Vagina (tissue), 2 donors: ENCODE results near the gene CD248. TPM values are rescaled to one million over a fixed set of nuclear protein-coding genes. Genes with fewer than 3 reads are reported as not detected.

ENCODE experiments used
- DNase-seq, 2 donors: peaks; one replicate each; pipeline ENCODE4 v3.0.0-alpha.2; 2017; ENCODE audit errors: extremely low spot score in 2 of 2
- H3K27ac ChIP-seq: fragments of 200-600 bp; sonication (generic); one replicate; pipeline ENCODE4 v1.5.1; 2019
- H3K27me3 ChIP-seq: fragments of 200-600 bp; sonication (generic); one replicate; pipeline ENCODE4 v1.5.1; 2019
- H3K36me3 ChIP-seq, 2 donors: fragments of 200-600 bp; sonication (generic); one replicate each; pipeline ENCODE4 v1.5.1; 2017 to 2019
- H3K4me1 ChIP-seq: fragments of 200-600 bp; sonication (generic); one replicate; pipeline ENCODE4 v1.5.1; 2019
- H3K4me3 ChIP-seq, 2 donors: fragments of 200-600 bp; sonication (generic); 1 replicate in 1 of 2; 2 replicates in 1 of 2; pipeline ENCODE4 v1.5.1; 2016 to 2019
- H3K9me3 ChIP-seq: fragments of 200-600 bp; sonication (generic); one replicate; pipeline ENCODE4 v1.5.1; 2019
- POLR2A ChIP-seq, 2 donors: fragments of 450-650 bp; IDR thresholded peaks; one replicate each; pipeline ENCODE4 v1.6.1; 2017; ENCODE audit warnings: antibody characterized with exemption in 2 of 2, mild to moderate bottlenecking in 2 of 2, moderate library complexity in 2 of 2
- POLR2AphosphoS5 ChIP-seq, 2 donors: sonication (generic); formaldehyde crosslinking; IDR thresholded peaks; one replicate each; pipeline ENCODE4 v1.9.0; 2017; ENCODE audit warnings: antibody characterized with exemption in 2 of 2, mild to moderate bottlenecking in 2 of 2, low read depth in 1 of 2; ENCODE audit not compliant: insufficient read depth in 1 of 2
- intact Hi-C: fragments of 100-400 bp; cut with DNase I; formaldehyde crosslinking; loops from one replicate; pipeline ENCODE4 v1.15.1; 2023
- total RNA-seq: library from RNA; depleted of rRNA; stranded (reverse); fragments of >200 nt; gene quantifications from one replicate; pipeline ENCODE4 v1.2.3, GENCODE V29; 2016
- TF ChIP-seq, protein P1 (sequence below), 3 experiments: fragments of 450-650 bp in 2 of 3; fragments of 200-600 bp in 1 of 3; sonication (generic) in 1 of 3; IDR thresholded peaks; one replicate each; pipeline ENCODE4 v1.5.1; 2017 to 2019; ENCODE audit warnings: antibody characterized with exemption in 3 of 3, mild to moderate bottlenecking in 2 of 3, moderate library complexity in 2 of 3

CD248 gene
- total RNA-seq, 1 donor from 2014 or later: 45.2 TPM

DNA sequence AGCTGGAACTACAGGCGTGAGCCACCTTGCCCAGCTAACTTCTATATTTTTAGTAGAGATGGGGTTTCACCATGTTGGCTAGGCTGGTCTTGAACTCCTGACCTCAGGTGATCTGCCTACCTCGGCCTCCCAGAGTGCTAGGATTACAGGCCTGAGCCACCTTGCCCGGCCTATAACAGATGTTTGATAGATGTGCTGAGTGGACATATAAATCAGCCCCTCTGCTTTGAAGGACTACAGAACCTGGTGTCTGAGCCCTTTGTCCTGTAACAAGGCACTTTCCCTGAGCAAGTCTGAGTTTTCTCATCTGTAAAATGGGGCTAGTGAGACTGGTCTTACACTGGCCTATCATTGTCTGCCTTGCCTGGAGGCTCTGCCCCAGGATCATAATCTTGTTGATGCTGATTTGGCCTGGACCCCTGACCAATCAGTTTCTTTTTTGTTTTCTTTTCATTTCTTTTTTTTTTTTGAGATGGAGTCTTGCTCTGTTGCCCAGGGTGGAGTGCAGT lies 12.4 kb upstream of the CD248 start:
- H3K27me3 ChIP-seq: no peaks in the 10 kb centered on the region
- intact Hi-C loops: loop anchor here (2.0 to 5.0 kb wide), 2 partner anchors 16 to 58 kb away; no protein-coding TSS in a partner anchor
- peaks cover 0 to 12% of the 10 kb centered on the region in 2 donors for H3K36me3 ChIP-seq
- TF ChIP-seq POLR2AphosphoS5 (IDR thresholded peaks at IDR 0.05; ENCODE audit: insufficient read depth in 1 of 2, low read depth in 1 of 2) (no peak), POLR2A (IDR thresholded peaks at IDR 0.05) (no peak)
- TF ChIP-seq, protein P1, sequence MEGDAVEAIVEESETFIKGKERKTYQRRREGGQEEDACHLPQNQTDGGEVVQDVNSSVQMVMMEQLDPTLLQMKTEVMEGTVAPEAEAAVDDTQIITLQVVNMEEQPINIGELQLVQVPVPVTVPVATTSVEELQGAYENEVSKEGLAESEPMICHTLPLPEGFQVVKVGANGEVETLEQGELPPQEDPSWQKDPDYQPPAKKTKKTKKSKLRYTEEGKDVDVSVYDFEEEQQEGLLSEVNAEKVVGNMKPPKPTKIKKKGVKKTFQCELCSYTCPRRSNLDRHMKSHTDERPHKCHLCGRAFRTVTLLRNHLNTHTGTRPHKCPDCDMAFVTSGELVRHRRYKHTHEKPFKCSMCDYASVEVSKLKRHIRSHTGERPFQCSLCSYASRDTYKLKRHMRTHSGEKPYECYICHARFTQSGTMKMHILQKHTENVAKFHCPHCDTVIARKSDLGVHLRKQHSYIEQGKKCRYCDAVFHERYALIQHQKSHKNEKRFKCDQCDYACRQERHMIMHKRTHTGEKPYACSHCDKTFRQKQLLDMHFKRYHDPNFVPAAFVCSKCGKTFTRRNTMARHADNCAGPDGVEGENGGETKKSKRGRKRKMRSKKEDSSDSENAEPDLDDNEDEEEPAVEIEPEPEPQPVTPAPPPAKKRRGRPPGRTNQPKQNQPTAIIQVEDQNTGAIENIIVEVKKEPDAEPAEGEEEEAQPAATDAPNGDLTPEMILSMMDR (IDR thresholded peaks at IDR 0.05): no peak
- H3K4me3 ChIP-seq: no peak overlapping the region
- H3K4me1 ChIP-seq: peaks cover 47% of the 10 kb centered on the region
- DNase-seq: no peak
- H3K27ac ChIP-seq: no peak overlapping the region
- no peaks in the 10 kb centered on the region for H3K9me3 ChIP-seq

DNA sequence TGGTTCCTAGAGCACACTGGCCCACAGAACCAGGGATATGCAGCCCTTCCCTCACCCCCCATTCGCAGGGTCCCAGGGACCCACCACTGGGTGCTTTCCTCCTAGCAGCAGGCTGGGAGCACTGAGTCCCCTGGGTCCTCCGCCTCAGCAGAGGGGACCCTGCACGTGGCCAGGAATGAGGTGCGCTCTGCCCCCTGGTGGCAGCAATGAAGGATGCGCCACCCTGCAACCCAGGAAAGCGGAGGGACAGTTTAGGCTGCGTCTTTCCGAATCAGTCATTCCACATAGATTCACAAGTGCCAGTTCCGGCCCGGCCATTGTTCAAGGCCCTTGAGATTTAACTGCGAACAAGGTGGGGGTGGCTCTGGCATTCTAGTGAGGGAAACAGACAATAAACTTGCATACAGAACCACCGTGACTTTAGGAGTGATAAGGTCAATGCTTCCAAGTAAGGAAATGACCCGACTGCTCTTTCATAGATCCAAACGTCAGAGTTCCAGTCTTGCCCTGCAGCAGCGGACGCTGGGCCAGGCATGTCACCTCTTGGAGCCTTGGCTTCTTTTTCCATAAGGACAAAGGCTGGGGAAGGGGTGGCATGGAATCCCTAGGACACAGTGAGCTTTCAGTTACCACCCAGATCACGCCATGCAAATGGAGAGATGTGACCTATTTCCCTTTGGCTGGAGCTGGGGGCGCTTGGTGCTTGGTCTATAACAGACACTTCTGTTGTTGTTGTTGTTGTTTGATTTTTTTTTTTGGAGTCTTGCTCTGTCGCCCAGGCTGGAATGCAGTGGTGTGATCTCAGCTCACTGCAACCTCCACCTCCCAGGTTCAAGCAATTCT lies 11.7 kb upstream of the CD248 start:
- Histone ChIP-seq H3K9me3 (no peaks in the 10 kb centered on the region), H3K36me3 (peaks cover 0 to 6% of the 10 kb centered on the region in 2 donors), H3K4me1 (peaks cover 44% of the 10 kb centered on the region), H3K27ac (peak overlapping the region; percentile 93), H3K27me3 (no peaks in the 10 kb centered on the region), H3K4me3 (no peak overlapping the region)
- TF ChIP-seq POLR2A (IDR thresholded peaks at IDR 0.05) (no peak), POLR2AphosphoS5 (IDR thresholded peaks at IDR 0.05; ENCODE audit: insufficient read depth in 1 of 2, low read depth in 1 of 2) (peak; percentile 67 to 73)
- TF ChIP-seq, protein P1 (IDR thresholded peaks at IDR 0.05): peak; percentile 86 to 99 (median 98)
- no peak for DNase-seq
- intact Hi-C loops: loop anchor here (2.0 to 5.0 kb wide), 2 partner anchors 16 to 59 kb away; no protein-coding TSS in a partner anchor

DNA sequence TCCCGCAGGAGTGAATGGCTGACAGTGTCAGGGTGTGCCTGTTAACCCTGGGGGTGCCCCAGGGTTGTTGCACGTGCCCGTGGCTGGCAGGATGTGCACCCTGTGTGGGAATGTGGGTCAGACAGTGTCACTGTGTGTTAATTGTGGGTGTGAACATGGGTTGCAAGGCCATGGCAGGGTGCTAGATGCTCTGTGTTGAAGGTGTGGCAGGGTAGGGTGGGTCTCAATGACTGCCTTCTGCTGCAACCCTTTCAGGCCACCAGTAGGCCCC lies 11.1 kb upstream of the CD248 start:
- DNase-seq: no peak
- intact Hi-C loops: loop anchor here (2.0 to 5.0 kb wide), 2 partner anchors 15 to 59 kb away; no protein-coding TSS in a partner anchor
- no peak for TF ChIP-seq POLR2AphosphoS5 (IDR thresholded peaks at IDR 0.05; ENCODE audit: insufficient read depth in 1 of 2, low read depth in 1 of 2)
- TF ChIP-seq POLR2A (IDR thresholded peaks at IDR 0.05): no peak
- TF ChIP-seq, protein P1 (IDR thresholded peaks at IDR 0.05): no peak
- Histone ChIP-seq H3K27me3 (no peaks in the 10 kb centered on the region), H3K4me3 (no peak overlapping the region), H3K27ac (peak overlapping the region; percentile 93), H3K36me3 (peaks cover 0 to under 1% of the 10 kb centered on the region in 2 donors), H3K4me1 (peaks cover 47% of the 10 kb centered on the region), H3K9me3 (no peaks in the 10 kb centered on the region)

DNA sequence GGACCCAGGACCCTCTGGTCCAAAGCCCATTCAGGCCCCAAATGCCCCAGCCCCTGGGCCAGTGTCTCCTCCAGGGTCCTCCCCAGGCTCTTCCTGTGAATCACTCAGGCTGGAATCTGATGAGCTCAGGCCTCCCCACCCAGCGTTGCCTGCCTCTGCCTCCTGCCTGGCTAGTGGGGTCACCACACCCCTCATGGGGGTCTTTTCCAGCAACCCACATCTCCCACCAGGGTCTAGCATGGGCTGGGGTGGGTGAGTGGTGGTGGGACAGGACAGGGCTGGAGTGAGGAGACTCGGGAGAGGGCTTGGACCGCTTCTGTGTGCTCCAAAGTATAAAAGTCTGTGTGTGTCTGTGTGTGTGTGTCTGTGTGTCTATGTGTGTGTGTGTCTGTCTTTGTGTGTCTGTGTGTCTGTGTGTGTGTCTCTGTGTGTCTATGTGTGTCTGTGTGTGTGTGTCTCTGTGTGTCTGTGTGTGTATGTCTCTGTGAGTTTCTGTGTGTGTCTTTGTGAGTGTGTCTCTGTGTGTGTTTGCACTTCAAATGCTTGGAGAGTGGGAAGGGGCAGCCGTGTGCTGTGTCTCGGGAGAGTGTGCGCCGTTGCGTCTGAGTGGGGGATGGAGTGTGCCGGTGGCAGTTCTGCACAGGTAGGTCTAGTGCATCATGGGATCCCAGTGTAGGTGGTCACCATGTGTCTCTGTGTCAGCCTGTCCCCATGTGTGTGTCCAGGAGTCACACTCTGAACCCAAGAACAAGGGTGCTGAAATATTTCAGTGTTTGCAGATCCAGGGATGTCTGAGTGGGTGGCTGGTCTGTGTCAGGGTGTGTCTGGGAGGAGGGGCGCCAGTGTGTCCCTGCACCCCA lies 10.6 kb upstream of the CD248 start:
- Histone ChIP-seq H3K27me3 (no peaks in the 10 kb centered on the region), H3K9me3 (no peaks in the 10 kb centered on the region), H3K4me3 (no peak overlapping the region), H3K36me3 (no peaks in the 10 kb centered on the region), H3K4me1 (peaks cover 52% of the 10 kb centered on the region), H3K27ac (peak overlapping the region; percentile 93)
- TF ChIP-seq POLR2AphosphoS5 (IDR thresholded peaks at IDR 0.05; ENCODE audit: insufficient read depth in 1 of 2, low read depth in 1 of 2): no peak
- no peak for TF ChIP-seq POLR2A (IDR thresholded peaks at IDR 0.05)
- TF ChIP-seq, protein P1 (IDR thresholded peaks at IDR 0.05): no peak
- DNase-seq: no peak
- intact Hi-C loops: loop anchor here (2.0 to 5.0 kb wide), 2 partner anchors 15 to 60 kb away; no protein-coding TSS in a partner anchor
